CD4-positive, alpha-beta T cell treated with Interleukin-15 for 1 hour (primary cell): ENCODE measurements around the gene GRIK1.

Source experiments
- DNase-seq: peaks from one replicate; pipeline ENCODE4 v3.0.0-alpha.2; 2020

The GRIK1 gene

DNA sequence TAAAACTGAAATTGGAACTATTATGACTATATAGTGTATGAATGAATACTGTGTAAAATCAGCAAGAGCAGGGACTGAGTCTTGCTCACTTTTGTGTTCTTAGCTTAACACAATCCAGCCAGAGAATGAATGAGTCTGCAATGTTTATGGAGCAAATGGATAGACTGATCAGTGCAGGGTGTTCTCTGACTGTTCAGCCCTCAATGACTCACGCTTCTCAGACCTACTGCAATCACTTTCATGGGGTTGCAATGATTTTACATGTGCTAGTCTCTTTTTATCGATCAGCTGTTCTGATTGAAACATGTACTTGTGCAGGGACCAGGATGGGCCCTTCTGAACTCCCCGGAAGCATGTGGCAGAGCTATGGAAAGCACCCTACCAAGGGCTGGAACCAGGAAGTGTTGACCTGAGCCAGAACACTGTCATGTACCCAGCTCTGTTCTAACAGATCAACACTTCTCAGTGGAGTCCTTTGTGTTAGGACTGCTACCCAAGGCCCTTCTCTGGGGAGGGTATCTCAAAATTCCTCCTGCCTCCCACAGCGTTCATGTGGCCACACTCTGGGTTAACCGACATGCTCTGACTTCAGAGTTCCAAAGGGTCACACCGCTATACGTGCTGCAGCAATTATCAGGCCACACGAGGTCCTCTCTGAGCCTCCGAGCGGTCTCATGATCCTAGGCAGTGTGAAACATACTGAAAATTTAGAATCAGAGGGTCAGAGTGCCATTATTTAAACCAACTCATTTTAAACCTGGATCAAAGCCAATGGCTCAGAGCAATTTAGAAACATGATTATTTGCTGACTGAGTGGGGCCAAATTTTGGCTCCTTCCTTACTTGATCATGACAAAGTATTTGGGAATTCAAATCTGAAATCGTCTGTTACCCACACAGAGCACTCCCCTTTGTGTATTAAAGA lies 35.2 kb downstream of the GRIK1 start:
- DNase-seq: no peak

DNA sequence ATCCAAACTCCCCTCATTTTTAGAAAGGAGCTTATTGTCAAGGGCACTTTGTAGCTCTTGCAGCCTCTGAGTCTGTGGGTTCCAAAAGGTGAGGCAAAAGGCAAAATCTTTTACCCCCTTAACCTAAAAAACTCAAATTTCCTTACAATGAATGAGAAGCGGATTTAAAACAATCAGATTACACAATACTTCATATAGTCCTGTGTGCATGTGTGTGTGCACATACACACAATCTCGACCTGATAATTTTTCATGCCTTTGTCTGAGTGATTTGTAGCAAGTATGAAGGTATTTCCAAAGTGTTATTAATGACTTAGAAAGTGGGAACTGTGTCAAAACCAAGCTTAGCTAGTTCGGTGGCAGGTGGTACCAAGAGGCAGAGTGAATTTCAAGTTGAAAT lies 42.9 kb downstream of the GRIK1 start:
- no peak for DNase-seq

DNA sequence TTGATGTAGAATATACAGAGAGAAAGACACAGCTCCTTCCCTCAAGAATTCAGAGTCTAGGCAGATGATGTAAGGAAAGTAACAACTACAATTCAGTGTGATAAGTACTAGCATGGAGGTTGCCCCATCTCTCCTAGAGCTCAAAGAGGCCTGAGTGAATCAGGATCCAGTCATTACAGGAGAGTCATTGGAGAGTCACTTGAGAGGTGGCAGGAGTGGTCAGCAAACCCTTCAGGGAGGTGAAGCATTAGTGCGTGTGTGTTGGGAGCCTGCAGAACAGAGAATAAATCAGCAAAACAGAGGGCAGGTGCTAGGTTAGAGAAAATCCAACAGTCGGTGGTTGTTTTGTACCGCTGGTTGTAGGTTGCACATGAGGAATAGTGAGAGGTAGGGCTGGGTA lies 46.1 kb downstream of the GRIK1 start:
- no peak for DNase-seq

DNA sequence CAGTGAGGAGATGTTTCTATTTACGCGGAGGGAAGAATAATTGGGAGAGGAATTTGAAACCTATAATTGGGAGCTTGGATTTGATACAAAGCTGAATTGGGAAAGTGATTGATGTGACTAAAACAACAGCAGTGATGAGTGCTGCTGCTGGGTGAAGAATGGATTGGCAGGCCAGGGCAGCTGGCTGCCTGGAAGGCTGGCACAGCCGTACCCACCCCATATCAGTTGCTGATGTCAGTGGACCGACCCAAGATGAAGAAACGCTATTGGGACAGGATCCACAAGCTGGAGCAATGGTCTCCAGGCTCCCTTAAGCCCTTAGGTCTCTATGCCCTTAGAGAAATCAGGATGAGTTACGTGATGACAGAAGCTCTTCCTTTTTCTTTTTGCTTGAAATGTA lies 47.4 kb downstream of the GRIK1 start:
- no peak for DNase-seq

DNA sequence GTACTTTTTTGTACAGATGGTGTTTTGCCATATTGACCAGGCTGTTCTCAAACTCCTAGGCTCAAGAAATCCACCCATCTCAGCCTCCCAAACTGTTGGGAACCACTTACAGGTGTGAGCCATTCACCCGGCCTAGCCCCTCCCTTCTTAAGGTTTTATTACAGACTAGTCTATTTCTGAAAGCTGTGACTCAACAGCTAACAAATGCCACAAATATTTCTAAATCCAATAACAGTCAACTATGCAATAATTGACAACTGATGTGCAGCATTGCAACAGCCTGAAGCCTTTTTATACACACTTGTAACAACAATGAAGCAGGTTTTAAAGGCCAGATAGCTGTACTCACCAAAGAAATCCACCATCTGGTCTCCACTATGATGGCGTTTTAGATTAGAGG lies 51.4 kb downstream of the GRIK1 start:
- DNase-seq: no peak

DNA sequence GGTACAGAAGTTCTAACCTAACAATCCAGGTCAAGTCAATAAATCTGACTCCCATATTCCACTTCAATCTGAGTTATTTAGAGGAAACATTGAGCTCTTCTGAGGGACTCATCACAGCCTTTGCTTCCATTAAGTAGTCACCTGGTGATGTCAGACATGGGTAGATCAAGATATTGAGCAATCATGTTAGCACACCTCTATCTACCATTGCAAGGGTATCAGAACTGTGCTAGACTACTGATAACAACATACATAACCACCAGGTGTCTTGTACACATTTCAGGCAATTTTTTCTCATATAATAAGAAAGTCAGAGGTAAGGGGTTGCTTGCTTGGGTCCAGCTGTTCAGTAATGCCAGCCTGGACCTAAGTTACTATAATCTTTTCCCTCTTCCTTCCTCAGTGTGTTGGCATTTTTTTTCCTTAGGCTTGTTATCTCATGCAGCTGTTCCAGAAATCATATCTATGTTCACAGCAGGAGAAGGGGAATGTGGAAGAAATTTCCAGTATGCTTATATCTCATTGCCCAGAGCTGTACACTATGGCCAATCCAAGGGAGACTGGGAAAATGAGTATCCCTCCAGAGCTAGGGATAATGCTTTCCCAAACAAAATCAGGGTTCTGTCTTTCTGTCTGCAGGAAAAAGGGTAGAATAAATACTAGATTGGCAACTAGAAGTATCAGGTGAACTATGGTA lies 52.3 kb downstream of the GRIK1 start:
- DNase-seq: no peak

DNA sequence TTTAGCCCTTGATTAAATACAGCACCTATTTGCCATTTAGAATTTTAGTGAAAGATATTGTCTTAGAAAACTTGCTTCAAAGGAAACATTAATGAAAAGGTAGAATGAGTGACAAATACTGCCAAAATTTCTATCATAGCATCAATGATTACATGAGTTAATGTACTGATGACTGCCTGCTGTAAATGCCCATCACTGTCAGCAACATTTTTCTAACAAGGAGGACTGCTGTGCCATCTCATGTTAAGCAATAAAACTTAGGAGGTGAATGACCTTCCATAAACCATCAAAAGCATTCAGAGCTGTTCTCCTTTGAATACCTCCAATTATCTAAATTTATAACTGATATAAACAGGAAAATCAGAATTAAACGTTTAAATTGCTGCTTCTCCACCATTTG lies 54.3 kb downstream of the GRIK1 start:
- no peak for DNase-seq

DNA sequence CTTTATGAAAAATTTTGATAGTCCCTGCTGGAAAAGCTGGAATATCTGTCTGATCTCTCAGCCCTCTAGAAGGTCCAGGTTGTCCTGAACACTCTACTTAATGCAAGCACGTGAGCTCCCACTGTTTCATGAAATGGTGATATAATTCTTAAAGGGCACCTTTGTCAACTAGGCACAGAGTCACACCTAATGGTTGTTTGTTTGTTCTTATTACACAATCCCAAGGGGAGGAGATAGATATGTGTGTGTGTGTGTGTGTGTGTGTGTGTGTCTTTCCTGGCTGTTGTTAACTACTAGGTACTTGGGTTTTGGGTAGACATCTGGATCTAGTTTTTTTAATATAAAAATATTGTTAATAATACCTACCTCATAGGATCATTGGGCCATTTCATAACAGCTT lies 63.9 kb downstream of the GRIK1 start:
- DNase-seq: no peak

DNA sequence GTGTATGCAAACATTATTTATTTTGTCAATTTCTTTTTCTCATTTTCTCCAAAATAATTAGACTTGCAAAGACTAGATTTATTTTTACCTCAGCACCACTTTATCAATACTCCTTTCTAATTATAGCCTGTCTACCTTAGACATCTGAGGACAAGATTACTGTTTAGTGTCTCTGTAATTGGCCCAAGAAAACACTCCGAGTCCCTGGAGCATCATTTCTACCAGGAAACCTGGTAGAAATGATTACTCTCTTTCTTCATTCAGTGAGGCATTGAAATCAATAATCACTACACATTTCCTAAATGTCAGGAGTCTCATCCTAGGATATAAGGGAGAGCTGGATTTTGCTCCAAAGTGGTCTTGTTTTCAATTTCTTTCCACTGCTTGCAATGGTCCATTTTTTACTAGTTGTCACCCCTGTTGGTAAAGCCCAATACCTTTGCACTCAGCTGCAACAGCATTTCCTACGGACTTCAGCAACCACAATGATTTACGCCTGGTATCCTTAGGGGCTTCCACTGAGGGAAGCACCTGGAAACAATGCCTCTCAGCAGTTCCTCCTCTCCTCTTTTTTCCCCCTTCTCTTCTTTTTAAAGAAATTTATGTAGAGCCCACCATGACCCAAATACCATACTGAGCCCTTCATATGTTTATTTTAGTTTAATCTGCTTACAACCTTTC lies 64.6 kb downstream of the GRIK1 start:
- no peak for DNase-seq

DNA sequence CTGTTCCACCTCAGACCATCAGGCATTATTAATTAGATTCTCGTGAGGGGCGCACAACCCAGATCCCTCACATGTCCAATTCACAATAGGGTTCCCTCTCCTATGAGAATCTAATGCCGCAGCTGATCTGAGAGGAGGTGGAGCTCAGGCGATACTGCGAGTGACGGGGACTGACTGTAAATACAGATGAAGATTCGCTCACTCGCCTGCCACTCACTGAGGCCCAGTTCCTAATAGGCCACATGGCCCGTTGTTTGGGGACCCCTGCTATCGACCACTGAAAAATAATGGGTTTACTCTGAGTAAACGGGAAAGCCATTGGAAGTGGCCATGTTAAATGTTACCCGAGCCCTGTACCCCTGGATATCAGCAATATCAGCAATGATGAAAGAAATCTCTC lies 65.9 kb downstream of the GRIK1 start:
- DNase-seq: no peak

DNA sequence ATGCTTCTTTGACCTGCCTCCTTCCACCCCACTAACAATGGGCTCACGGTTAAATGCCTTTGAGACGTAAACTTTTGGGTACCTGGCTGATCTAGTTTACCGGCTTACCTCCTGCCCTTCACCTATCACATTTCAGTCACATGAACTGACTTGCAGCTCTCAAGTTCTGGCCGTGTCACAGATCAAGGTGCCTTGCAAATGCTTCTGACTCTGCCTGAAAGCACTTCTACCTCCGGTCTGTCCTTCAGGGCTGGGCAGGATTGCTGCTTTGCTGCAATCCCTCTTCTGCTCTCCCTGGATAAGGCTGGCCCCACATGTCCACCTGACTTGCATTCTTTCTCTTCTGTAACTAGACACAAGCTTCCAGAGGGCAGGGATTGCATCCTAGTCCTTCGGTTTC lies 69.0 kb downstream of the GRIK1 start:
- DNase-seq: no peak

DNA sequence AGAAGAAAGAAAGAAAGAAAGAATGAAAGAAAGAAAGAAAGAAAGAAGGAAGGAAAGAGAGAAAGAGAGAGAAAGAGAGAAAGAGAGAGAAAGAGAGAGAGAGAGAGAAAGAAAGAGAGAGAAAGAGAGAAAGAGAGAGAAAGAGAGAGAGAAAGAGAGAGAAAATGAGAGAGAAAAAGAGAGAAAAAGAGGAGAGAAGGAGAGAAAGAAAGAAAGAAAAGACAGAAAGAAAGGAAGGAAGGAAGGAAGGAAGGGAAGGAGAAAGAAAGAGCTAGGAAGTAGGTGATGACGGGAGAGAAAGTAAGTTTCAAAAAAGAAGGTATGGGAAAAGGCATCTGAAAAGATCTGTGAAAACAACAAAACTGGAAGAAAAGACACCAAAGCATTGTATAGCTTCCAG lies 72.0 kb downstream of the GRIK1 start:
- DNase-seq: no peak

DNA sequence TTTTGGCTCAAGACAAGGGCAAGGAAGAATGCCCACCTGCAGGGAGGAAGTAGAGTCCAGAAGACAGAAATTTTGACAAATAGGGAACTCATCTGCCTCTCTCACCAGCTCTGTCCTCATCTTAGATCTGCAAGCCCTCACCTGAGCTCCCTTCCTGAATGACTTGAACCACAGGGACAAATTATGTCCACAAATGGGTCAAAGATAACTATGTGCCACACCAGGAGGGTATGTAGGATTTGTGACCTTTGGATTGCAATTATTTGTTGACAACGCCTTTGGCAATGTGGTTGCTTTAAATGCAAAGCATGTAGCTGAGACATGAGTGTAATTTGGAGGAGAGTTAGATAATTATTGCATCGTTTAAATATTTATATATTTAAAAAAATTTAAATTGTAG lies 79.5 kb downstream of the GRIK1 start:
- no peak for DNase-seq

DNA sequence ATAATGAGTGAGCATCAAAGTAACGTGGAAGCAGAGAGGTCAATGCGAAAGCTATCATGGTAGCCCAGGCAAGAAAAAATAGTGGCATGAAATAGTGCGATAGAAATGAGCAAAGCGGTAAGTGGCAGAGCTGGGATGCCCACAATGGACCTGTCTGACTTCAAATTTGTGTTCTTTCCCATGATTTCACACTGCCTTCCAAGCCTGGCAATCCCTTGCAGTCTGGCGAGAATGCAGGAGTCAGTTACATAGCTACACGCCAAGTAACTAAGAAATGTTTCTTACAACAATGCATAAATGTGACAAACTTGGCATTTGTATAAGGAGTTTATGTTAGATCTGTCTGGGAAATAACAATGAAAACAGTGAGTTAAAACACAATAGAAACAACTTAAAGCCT lies 82.6 kb downstream of the GRIK1 start:
- no peak for DNase-seq

DNA sequence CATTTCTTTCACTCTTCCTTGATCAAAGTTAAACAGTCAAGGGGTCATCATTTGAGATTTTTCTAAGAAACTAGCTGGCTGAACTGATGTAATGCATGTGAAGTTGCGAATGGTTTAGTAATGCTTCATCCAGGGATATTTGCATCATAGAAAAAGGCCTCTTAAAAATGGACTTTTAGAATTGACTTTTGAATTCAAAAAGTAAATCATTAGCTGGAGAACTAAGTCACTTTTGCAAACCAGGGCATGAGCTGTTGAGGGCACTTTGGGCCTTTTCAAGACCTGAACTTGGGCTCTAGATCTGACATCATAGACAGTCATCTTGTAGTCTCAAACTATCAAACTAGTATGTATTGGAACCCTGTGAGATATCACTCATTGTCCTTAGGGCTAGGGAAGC lies 85.0 kb downstream of the GRIK1 start:
- DNase-seq: no peak

DNA sequence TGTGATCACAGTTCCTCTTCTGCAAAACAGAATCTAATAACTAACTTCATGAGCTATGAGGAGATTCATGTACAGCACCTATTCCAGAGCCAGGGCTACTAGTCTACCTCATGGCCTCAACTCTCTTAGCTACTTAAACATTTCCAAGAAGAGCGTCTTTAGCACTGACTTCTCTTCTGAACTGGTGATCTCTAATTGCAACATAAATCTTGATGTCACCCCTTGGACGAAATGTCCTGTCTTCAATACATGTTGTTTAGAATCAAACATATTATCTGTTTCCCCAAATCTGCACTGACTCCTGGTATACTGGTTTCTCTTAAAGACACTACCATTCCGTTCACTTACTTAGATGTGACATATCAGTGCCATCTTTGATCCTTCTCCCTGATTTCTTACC lies 88.2 kb downstream of the GRIK1 start:
- DNase-seq: no peak

DNA sequence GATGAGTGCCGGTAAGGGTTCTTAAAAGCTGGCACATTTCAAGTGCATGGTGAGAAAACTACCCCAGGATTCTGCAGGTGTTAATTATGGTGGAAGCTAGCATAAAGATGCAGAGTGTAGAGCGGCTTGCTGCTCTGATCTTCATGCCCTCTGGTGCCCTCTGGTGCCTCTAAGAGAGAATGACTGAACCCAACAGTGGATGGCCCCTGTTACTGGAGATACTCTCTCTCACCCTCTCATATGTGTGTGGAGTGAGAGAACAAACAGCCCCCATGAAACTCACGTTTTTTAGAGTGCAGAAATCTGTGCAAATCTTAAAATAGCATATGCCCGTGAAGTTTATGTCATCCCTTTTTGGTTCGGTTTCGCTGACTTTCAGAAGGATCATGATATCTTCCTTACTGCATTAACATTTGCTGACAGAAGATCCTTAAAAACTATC lies 90.0 kb downstream of the GRIK1 start:
- DNase-seq: peak; percentile 30

DNA sequence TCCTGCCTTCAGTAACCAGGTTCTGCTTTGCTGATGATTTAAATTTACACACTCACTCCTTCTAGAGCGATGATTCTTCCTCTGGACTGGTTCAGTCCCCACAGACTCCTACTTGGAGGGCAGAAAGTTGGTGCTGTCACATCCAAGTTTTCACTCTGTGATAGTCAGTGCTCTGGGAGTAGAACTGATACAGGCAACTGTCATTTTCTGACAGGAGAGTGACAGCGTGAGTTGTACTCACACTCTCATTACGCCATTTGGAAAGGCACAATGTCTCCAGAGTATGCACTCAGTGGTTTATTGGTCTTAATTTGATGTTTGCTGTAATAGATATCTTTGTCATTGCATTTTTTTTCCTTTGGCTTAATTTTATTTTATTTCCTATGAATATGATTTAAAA lies 96.0 kb downstream of the GRIK1 start:
- DNase-seq: no peak

DNA sequence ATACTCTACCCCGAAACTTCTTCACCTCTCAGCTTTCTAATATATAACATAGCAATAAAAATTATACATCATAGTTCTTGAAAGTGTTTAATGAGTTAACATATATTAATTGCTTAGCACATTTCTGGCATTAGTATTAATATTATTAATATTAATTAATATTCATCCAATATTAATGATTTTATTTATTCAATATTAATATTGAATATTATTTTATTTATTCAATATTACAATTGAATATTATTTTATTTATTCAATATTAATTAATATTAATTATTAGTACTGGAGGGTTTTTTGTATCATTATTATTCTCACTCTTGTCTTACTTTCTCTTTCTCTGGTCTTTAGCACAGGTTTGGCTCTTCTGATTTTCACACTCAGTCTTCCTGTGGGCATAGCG lies 105.2 kb downstream of the GRIK1 start:
- DNase-seq: no peak

DNA sequence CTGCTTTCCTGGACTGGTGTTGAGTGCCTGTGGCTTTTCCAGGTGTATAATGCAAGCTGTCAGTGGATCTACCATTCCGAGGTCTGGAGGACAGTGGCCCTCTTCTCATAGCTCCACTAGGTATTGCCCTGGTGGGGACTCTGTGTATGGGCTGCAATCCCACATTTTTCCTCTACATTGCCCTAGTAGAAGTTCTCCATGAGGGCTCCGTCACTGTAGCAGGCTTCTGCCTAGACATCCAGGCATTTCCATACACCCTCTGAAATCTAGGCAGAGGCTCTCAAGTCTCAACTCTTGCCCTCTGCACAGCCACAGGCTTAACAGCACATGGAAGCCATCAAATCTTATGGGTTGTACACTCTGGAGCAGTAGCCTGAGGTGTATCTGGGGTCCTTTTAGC lies 107.6 kb downstream of the GRIK1 start:
- no peak for DNase-seq

DNA sequence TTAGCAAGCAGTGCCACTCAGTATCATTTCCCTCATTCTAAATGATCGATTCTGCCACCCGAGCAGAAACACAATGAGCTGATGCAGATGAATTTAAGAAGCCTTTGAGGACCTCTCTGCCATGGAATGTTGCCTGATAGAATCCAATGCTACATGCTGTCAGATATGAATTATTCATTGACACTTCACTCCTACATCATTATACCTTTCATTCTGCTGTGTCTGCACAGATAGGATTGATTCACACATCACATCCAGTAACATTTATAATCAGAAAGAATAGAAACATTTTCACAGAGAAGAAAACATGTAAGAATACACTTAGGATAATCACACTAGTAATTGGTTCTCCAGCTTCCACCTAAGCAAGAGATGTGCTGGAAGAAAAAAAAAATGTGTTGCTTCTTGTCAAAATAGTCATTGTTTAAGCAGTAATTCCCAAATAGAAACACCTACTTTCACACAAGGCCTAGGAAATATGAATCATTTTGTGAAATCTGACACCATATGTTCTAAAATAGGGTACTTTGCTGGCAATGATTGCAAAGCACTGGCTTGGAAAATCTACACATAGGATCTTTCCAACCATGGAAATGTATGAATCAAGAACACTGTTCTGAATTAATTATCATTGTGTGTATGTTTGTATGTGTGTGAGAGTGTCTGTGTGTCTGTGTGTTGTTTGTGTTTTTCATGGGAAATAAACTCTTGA lies 110.1 kb downstream of the GRIK1 start:
- DNase-seq: no peak

DNA sequence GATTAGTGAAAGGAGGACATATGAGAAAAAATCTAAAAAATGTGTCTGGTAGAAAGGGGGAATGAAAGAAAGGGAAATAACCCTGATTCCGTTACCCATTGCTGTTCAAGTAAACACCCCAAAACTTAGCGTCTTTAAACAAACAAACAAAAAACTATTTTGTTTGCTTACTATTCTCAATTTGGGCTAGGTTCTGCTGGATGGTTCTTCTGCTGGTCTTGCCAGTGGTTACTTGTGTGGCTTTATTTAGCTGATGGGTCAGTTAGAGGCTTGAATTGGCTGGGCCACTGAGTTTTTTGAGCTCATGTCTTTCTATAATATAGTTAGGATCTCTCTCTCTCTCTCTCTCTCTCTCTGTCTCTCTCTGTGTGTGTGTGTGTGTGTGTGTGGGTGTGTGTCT lies 112.1 kb downstream of the GRIK1 start:
- DNase-seq: no peak

DNA sequence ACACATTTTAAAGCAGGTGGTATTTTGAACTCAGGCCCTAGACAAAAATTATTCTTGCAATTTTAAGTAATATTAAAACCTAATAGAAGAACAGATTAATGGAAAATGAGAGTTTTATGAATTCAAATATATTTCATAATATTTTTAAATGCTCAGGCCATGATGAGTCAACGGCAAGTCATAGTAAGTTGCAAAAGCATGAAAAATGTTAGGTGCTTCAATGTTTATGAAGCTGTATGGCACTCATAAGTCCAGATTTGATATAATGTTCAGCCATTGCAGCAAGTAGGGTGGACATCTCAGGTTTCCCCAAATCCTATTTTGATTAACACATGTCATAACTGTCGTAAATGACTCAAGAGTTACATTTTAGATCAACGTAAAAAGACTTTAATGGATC lies 112.6 kb downstream of the GRIK1 start:
- no peak for DNase-seq
